ENCODE data around the gene ARID4B.

Gene ARID4B

GRCh38 chr1:235142991-235143390, 185.0 kb downstream of the ARID4B start:
- Histone ChIP-seq H3K27ac (ENCODE audit: extremely low read depth, low read depth, low read length) (no peak overlapping the region), H3K4me3 (ENCODE audit: low read depth, low read length) (no peak overlapping the region), H3K36me3 (ENCODE audit: control insufficient read depth in 2 of 2, insufficient read depth in 1 of 2, low read length in 2 of 2) (peaks cover 61 to 86% of the 10 kb centered on the region in 2 experiments), H3K9me3 (ENCODE audit: control insufficient read depth, insufficient read depth, low read depth, low read length) (no peaks in the 10 kb centered on the region), H3K4me1 (ENCODE audit: control insufficient read depth, insufficient read depth, low read length) (no peaks in the 10 kb centered on the region)
- TF ChIP-seq ZNF785 (tag by site-specific recombination; IDR thresholded peaks at IDR 0.05): no peak
- no peak for TF ChIP-seq ZFP37 (tag by site-specific recombination; IDR thresholded peaks at IDR 0.05)
- no peak for TF ChIP-seq ZNF324 (tag by site-specific recombination; IDR thresholded peaks at IDR 0.05)
- no peak for TF ChIP-seq ZNF670 (tag by site-specific recombination; IDR thresholded peaks at IDR 0.05; ENCODE audit: low read depth)
- no peak for TF ChIP-seq SP3 (tag by site-specific recombination; IDR thresholded peaks at IDR 0.05)
- no peak for TF ChIP-seq ZNF776 (tag by site-specific recombination; IDR thresholded peaks at IDR 0.05; ENCODE audit: borderline replicate concordance)
- no peak for TF ChIP-seq ZBTB7A (tag by site-specific recombination; IDR thresholded peaks at IDR 0.05; ENCODE audit: low read depth)
- TF ChIP-seq ZNF843 (tag by site-specific recombination; IDR thresholded peaks at IDR 0.05): no peak
- no peak for TF ChIP-seq ZBTB48 (tag by site-specific recombination; IDR thresholded peaks at IDR 0.05)
- TF ChIP-seq ZNF513 (tag by site-specific recombination; IDR thresholded peaks at IDR 0.05): no peak
- ChIA-PET CTCF (no interaction called here), POLR2A (interaction anchor here (1.4 to 1.6 kb wide), 2 partner anchors 14 to 18 kb away, joined by 3 to 4 read pairs; partner anchors contain the start of genes RBM34 and TOMM20)

- Histone ChIP-seq H3K4me1 (ENCODE audit: control insufficient read depth, insufficient read depth, low read length) (no peaks in the 10 kb centered on the region), H3K4me3 (ENCODE audit: low read depth, low read length) (no peak overlapping the region), H3K9me3 (ENCODE audit: control insufficient read depth, insufficient read depth, low read depth, low read length) (no peaks in the 10 kb centered on the region), H3K36me3 (ENCODE audit: control insufficient read depth in 2 of 2, insufficient read depth in 1 of 2, low read length in 2 of 2) (peaks cover 65 to 81% of the 10 kb centered on the region in 2 experiments), H3K27ac (ENCODE audit: extremely low read depth, low read depth, low read length) (no peak overlapping the region)
- ChIA-PET CTCF (no interaction called here), POLR2A (interaction anchor here (0.7 to 1.5 kb wide), 4 partner anchors 11 to 22 kb away, joined by 3 to 6 read pairs (median 4); partner anchors contain the start of genes RBM34 and TOMM20)
- TF ChIP-seq REPIN1 (tag by site-specific recombination; IDR thresholded peaks at IDR 0.05; ENCODE audit: low read depth): no peak
- peak; percentile 91 for TF ChIP-seq SCRT2 (tag by site-specific recombination; IDR thresholded peaks at IDR 0.05)
- TF ChIP-seq SCRT1 (tag by site-specific recombination; IDR thresholded peaks at IDR 0.05; ENCODE audit: borderline replicate concordance): peak; percentile 84
- TF ChIP-seq ZNF433 (tag by site-specific recombination; IDR thresholded peaks at IDR 0.05; ENCODE audit: low read depth): no peak
Measured at GRCh38 chr1:235139315-235139714, 188.7 kb downstream of the ARID4B start.

- CTCF ChIA-PET: no interaction called here
- Histone ChIP-seq H3K4me1 (ENCODE audit: control insufficient read depth, insufficient read depth, low read length) (no peaks in the 10 kb centered on the region), H3K36me3 (ENCODE audit: control insufficient read depth in 2 of 2, insufficient read depth in 1 of 2, low read length in 2 of 2) (peaks cover 65 to 81% of the 10 kb centered on the region in 2 experiments), H3K27ac (ENCODE audit: extremely low read depth, low read depth, low read length) (no peak overlapping the region), H3K4me3 (ENCODE audit: low read depth, low read length) (no peak overlapping the region), H3K9me3 (ENCODE audit: control insufficient read depth, insufficient read depth, low read depth, low read length) (no peaks in the 10 kb centered on the region)
- POLR2A ChIA-PET: interaction anchor here (0.6 to 1.5 kb wide), 2 partner anchors 9 to 22 kb away, joined by 3 to 6 read pairs; partner anchors contain the start of gene RBM34
- TF ChIP-seq ZNF394 (tag by site-specific recombination; IDR thresholded peaks at IDR 0.05; ENCODE audit: borderline replicate concordance): no peak
- TF ChIP-seq ZNF791 (tag by site-specific recombination; IDR thresholded peaks at IDR 0.05): no peak
- TF ChIP-seq SALL2 (tag by site-specific recombination; IDR thresholded peaks at IDR 0.05; ENCODE audit: borderline replicate concordance): no peak
- TF ChIP-seq, protein P1, sequence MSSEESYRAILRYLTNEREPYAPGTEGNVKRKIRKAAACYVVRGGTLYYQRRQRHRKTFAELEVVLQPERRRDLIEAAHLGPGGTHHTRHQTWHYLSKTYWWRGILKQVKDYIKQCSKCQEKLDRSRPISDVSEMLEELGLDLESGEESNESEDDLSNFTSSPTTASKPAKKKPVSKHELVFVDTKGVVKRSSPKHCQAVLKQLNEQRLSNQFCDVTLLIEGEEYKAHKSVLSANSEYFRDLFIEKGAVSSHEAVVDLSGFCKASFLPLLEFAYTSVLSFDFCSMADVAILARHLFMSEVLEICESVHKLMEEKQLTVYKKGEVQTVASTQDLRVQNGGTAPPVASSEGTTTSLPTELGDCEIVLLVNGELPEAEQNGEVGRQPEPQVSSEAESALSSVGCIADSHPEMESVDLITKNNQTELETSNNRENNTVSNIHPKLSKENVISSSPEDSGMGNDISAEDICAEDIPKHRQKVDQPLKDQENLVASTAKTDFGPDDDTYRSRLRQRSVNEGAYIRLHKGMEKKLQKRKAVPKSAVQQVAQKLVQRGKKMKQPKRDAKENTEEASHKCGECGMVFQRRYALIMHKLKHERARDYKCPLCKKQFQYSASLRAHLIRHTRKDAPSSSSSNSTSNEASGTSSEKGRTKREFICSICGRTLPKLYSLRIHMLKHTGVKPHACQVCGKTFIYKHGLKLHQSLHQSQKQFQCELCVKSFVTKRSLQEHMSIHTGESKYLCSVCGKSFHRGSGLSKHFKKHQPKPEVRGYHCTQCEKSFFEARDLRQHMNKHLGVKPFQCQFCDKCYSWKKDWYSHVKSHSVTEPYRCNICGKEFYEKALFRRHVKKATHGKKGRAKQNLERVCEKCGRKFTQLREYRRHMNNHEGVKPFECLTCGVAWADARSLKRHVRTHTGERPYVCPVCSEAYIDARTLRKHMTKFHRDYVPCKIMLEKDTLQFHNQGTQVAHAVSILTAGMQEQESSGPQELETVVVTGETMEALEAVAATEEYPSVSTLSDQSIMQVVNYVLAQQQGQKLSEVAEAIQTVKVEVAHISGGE (tag by site-specific recombination; conservative IDR thresholded peaks at IDR 0.05; ENCODE audit: low read depth): no peak
- no peak for TF ChIP-seq ZSCAN5A (tag by site-specific recombination; IDR thresholded peaks at IDR 0.05)
- TF ChIP-seq ZNF138 (tag by site-specific recombination; IDR thresholded peaks at IDR 0.05; ENCODE audit: borderline replicate concordance): no peak
- no peak for TF ChIP-seq ZFHX2 (tag by site-specific recombination; conservative IDR thresholded peaks at IDR 0.05)
- TF ChIP-seq ELK4 (IDR thresholded peaks at IDR 0.05; ENCODE audit: borderline replicate concordance, low read depth, low read length): no peak
- TF ChIP-seq, protein P2, sequence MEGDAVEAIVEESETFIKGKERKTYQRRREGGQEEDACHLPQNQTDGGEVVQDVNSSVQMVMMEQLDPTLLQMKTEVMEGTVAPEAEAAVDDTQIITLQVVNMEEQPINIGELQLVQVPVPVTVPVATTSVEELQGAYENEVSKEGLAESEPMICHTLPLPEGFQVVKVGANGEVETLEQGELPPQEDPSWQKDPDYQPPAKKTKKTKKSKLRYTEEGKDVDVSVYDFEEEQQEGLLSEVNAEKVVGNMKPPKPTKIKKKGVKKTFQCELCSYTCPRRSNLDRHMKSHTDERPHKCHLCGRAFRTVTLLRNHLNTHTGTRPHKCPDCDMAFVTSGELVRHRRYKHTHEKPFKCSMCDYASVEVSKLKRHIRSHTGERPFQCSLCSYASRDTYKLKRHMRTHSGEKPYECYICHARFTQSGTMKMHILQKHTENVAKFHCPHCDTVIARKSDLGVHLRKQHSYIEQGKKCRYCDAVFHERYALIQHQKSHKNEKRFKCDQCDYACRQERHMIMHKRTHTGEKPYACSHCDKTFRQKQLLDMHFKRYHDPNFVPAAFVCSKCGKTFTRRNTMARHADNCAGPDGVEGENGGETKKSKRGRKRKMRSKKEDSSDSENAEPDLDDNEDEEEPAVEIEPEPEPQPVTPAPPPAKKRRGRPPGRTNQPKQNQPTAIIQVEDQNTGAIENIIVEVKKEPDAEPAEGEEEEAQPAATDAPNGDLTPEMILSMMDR (tag by site-specific recombination; IDR thresholded peaks at IDR 0.05): no peak
Measured at GRCh38 chr1:235138821-235139220, 189.2 kb downstream of the ARID4B start.
